HG02610 (cell line): ENCODE results near the gene MPHOSPH6.
"Not testable (repeated sequence)": the region's sequence is repeated elsewhere in the genome, so short reads cannot be mapped to it uniquely, and the experiment has no call there.

ENCODE experiments used
- ATAC-seq: cut with Tn5 transposase; IDR thresholded peaks from one replicate; pipeline ENCODE4 v1.9.1; 2021; ENCODE audit warnings: mild to moderate bottlenecking, moderate library complexity; ENCODE audit not compliant: unreplicated experiment

MPHOSPH6 gene

GRCh38 chr16:82124651-82125050 is 45.4 kb downstream of the MPHOSPH6 start:
- no peak for ATAC-seq

GRCh38 chr16:82119405-82119804 is 50.6 kb downstream of the MPHOSPH6 start:
- no peak for ATAC-seq

- ATAC-seq = no peak
Observed at GRCh38 chr16:82118749-82119148, 51.3 kb downstream of the MPHOSPH6 start.

DNA sequence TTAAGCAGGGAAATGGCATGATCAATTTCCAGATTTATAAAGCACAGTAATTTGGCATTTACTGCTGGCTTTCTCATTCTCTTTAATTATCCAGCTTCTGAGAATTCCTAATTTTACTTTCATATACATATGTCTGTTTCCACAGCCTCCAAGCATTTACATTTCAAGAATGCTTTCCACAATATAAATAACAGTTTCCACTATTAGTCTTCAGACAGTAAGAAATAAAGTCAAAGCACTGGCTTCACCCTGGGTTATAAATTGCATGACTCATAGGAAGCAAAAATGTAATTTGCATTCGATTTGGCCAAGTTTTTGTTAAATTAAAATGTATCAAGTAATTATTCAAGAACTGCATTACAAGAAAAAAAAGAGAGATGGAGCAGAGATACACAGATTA is 53.5 kb downstream of the MPHOSPH6 start:
- ATAC-seq = no peak

GRCh38 chr16:82113741-82114140 is 56.3 kb downstream of the MPHOSPH6 start:
- ATAC-seq = no peak

- no peak for ATAC-seq
Observed at GRCh38 chr16:82111944-82112343, 58.1 kb downstream of the MPHOSPH6 start.

DNA sequence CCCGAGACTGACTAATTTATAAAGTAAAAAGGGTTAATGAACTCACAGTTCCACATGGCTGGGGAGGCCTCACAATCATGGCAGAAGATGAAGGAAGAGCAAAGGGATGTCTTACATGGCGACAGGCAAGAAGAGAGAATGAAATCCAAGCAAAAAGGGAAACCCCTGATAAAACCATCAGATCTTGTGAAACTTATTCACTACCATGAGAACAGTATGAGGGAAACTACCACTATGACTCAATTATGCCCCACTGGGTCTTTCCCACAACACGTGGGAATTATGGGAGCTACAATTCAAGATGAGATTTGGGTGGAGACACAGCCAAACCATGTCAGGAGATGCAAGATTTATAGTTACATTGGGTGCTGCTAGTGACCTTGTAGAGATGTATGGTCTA is 60.8 kb downstream of the MPHOSPH6 start:
- ATAC-seq = not testable (repeated sequence)

GRCh38 chr16:82108774-82109173 is 61.2 kb downstream of the MPHOSPH6 start:
- ATAC-seq = no peak

DNA sequence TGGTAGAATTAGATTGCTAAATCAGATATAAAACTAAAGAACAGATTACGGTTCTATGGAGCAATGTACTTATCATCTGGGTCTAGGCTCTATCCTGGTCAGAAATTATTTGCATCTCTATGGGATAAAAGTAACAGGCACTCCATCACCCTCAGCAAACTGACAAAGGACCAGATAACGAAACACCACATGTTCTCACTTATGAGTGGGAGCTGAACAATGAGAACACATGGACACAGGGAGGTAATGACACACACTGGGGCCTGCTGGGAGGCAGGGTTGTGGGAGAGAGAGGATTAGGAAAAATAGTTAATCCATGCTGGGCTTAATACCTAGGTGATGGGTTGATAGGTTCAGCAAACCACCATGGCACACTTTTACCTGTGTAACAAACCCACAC is 61.9 kb downstream of the MPHOSPH6 start:
- ATAC-seq = no peak

DNA sequence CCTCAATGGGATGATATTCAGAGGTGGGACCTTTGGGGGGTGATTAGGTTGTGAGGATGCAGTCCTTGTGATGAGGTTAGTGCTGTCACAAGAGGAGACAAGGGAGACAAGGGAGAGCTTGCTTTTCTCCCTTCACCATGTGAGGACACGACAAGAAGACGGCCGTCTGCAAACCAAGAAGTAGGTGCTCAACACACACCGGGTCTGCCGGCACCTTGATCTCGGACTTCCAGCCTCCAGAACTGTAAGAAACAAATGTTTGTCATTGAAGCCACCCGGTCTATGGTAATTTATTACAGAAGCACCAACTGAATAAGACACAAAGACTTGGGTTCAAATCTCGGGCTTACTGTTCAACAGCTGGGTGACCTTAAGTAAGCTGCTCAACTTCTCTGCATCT is 64.9 kb downstream of the MPHOSPH6 start:
- no peak for ATAC-seq
